Esophagus muscularis mucosa (tissue), 4 donors: ENCODE results near the gene SMIM38. TPM values are rescaled to one million over a fixed set of nuclear protein-coding genes. Genes with fewer than 3 reads are reported as not detected.

Source experiments
- DNase-seq: peaks from one replicate; pipeline ENCODE4 v3.0.0-alpha.2; 2017; ENCODE audit errors: extremely low spot score
- H3K27ac ChIP-seq, 4 donors: fragments of 200-600 bp; sonication (generic); replicated peaks in 1 of 4; 1 replicate in 3 of 4; 2 replicates in 1 of 4; pipeline ENCODE4 v1.5.1; 2016 to 2019; ENCODE audit warnings: mild to moderate bottlenecking in 1 of 4
- H3K27me3 ChIP-seq, 4 donors: fragments of 200-600 bp; sonication (generic); one replicate each; pipeline versions ENCODE4 v1.5.1 to v1.6.0; 2016 to 2019
- H3K36me3 ChIP-seq, 4 donors: fragments of 200-600 bp; sonication (generic); one replicate each; pipeline ENCODE4 v1.5.1; 2016 to 2019
- H3K4me1 ChIP-seq, 4 donors: fragments of 200-600 bp; sonication (generic); one replicate each; pipeline ENCODE4 v1.5.1; 2016 to 2019
- H3K4me3 ChIP-seq, 4 donors: fragments of 200-600 bp; sonication (generic); 1 replicate in 2 of 4; 2 replicates in 2 of 4; pipeline ENCODE4 v1.5.1; 2016 to 2019; ENCODE audit warnings: mild to moderate bottlenecking in 4 of 4, moderate library complexity in 1 of 4
- H3K9me3 ChIP-seq, 4 donors: fragments of 200-600 bp; sonication (generic); 1 replicate in 3 of 4; 2 replicates in 1 of 4; pipeline ENCODE4 v1.5.1; 2016 to 2019
- EP300 ChIP-seq: sonication (generic); formaldehyde crosslinking; IDR thresholded peaks from one replicate; pipeline ENCODE4 v1.6.1; 2017; ENCODE audit warnings: antibody characterized with exemption
- POLR2A ChIP-seq: fragments of 450-650 bp; IDR thresholded peaks from one replicate; pipeline ENCODE4 v1.6.1; 2017; ENCODE audit warnings: antibody characterized with exemption, moderate library complexity, mild to moderate bottlenecking, low read depth
- POLR2AphosphoS5 ChIP-seq, 2 donors: sonication (generic); formaldehyde crosslinking; IDR thresholded peaks; one replicate each; pipeline ENCODE4 v1.6.1; 2017; ENCODE audit warnings: antibody characterized with exemption in 2 of 2
- WGBS: methylation state at CpG from one replicate; pipeline ENCODE4 v1.1.5; 2018; 5-methylcytosine and 5-hydroxymethylcytosine counted together
- intact Hi-C: fragments of 100-400 bp; cut with DNase I; formaldehyde crosslinking; loops from one replicate; pipeline ENCODE4 v1.15.1; 2023
- total RNA-seq, 4 donors: library from RNA; depleted of rRNA; stranded (reverse); fragments of >200 nt; gene quantifications; one replicate each; pipeline versions ENCODE4 v1.1.0 to v1.2.1, GENCODE V29; 2016
- TF ChIP-seq, protein P1 (sequence below), 3 experiments: fragments of 200-600 bp in 2 of 3; fragments of 450-650 bp in 1 of 3; sonication (generic) in 2 of 3; IDR thresholded peaks; one replicate each; pipeline ENCODE4 v1.5.1; 2017 to 2019; ENCODE audit warnings: antibody characterized with exemption in 3 of 3, mild to moderate bottlenecking in 2 of 3, moderate library complexity in 1 of 3

SMIM38 gene
- total RNA-seq, 4 donors from 2014 or later = 0.50 to 4.2 (median 2.6) TPM

DNA sequence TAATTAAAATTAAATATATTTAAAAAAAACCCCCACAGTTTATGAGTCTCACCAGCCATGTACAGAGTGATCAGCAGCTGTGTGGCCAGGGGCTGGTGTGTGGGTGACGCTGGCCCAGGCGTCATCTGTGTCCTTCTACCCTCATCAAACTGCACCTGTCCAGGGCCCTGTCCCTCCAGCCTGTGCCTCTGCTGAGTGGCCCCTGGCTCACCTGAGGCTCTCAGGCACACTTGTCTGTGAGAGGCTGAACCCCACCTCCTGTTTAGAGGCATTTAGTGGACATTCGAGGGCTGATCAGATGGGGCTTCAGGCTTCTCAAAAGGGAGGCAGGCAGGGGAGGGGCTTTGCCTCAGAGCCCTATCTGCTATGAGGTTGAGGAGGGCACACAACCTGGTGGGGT lies 29.9 kb upstream of the SMIM38 start:
- Histone ChIP-seq H3K36me3 (no peaks in the 10 kb centered on the region), H3K27me3 (no peaks in the 10 kb centered on the region), H3K27ac (no peak overlapping the region), H3K4me1 (peaks cover 35 to 43% (median 39%) of the 10 kb centered on the region in 4 donors), H3K4me3 (no peak overlapping the region), H3K9me3 (peaks cover 0 to 4% (median 0%) of the 10 kb centered on the region in 4 donors)
- TF ChIP-seq POLR2A = no peak
- TF ChIP-seq, protein P1, sequence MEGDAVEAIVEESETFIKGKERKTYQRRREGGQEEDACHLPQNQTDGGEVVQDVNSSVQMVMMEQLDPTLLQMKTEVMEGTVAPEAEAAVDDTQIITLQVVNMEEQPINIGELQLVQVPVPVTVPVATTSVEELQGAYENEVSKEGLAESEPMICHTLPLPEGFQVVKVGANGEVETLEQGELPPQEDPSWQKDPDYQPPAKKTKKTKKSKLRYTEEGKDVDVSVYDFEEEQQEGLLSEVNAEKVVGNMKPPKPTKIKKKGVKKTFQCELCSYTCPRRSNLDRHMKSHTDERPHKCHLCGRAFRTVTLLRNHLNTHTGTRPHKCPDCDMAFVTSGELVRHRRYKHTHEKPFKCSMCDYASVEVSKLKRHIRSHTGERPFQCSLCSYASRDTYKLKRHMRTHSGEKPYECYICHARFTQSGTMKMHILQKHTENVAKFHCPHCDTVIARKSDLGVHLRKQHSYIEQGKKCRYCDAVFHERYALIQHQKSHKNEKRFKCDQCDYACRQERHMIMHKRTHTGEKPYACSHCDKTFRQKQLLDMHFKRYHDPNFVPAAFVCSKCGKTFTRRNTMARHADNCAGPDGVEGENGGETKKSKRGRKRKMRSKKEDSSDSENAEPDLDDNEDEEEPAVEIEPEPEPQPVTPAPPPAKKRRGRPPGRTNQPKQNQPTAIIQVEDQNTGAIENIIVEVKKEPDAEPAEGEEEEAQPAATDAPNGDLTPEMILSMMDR (IDR thresholded peaks at IDR 0.05) = no peak
- no peak for TF ChIP-seq POLR2AphosphoS5 (IDR thresholded peaks at IDR 0.05)
- no peak for TF ChIP-seq EP300
- WGBS = 96% methylated on average over 2 of the region's 3 CpGs
- intact Hi-C loops = loop anchor here (10.0 kb wide), 1 partner anchor 319 kb away; no protein-coding TSS in a partner anchor
- no peak for DNase-seq

DNA sequence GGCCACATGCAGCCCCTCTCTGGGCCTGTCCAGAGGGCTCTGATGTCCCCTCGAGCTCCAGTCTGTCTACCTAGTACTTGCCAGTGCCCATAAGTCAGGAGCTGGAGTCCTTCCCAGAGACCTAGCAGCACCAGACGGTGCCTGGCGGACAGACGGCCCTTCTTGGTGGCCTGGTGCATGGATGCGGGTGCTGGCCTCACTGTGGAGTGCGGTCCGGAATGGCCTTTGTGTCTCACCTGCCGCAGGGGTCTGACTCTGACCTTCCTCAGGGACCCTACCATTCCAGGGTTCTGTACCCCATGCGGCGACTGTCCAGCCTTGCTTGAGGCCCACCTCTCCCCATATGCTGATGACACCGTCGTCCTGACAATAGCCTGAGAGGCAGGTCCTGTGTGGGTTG lies 29.4 kb upstream of the SMIM38 start:
- Histone ChIP-seq H3K36me3 (no peaks in the 10 kb centered on the region), H3K27ac (no peak overlapping the region), H3K4me3 (no peak overlapping the region), H3K27me3 (no peaks in the 10 kb centered on the region), H3K4me1 (peaks cover 39 to 46% (median 41%) of the 10 kb centered on the region in 4 donors), H3K9me3 (peaks cover 0 to 4% (median 0%) of the 10 kb centered on the region in 4 donors)
- DNase-seq = no peak
- no peak for TF ChIP-seq POLR2AphosphoS5 (IDR thresholded peaks at IDR 0.05)
- TF ChIP-seq, protein P1 (IDR thresholded peaks at IDR 0.05) = no peak
- no peak for TF ChIP-seq EP300
- no peak for TF ChIP-seq POLR2A
- intact Hi-C loops = loop anchor here (10.0 kb wide), 1 partner anchor 319 kb away; no protein-coding TSS in a partner anchor
- WGBS = 94% methylated on average over 5 of the region's 12 CpGs

DNA sequence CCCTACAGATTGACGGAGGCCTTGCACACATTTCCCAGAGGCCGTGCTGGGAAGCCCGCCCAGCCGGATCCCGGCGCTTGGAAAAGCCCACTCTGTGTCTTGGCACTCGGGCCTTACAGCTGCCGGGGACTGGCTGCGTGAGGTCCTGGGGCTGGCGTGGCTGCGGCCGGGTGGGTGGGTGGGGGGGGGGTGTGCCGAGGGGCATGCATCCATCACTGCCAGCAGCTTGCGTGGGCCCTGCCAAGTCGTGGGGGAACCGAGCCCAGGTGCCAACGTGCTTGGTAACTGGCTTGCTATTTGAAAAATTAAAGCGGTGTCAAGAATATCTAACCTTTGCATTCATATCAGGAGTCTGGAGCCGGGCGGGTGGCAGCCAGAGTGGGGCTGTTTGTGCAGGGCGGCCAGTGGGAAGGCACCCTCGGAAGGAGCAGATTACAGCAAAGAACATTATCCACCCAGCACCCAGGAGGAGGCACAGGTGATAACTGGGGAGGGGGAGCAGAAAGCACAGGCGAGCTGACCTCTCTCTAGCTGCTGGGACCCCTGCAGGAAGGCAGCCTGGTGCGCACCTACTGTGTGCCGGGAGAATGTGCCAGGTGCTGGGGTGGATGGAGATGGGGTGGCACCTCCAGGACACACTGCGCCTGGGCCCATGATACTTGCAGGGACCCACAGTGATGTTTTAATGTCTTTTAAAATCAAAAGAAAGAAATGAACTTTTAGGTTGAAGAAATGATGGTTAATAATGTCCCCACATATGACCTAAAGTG lies 28.5 kb upstream of the SMIM38 start:
- peaks cover 0 to 4% (median 0%) of the 10 kb centered on the region in 4 donors for H3K9me3 ChIP-seq
- H3K27me3 ChIP-seq = no peaks in the 10 kb centered on the region
- H3K36me3 ChIP-seq = no peaks in the 10 kb centered on the region
- no peak overlapping the region for H3K27ac ChIP-seq
- no peak for TF ChIP-seq POLR2A
- TF ChIP-seq, protein P1 (IDR thresholded peaks at IDR 0.05) = no peak
- TF ChIP-seq EP300 = no peak
- H3K4me1 ChIP-seq = peaks cover 41 to 49% (median 45%) of the 10 kb centered on the region in 4 donors
- no peak overlapping the region for H3K4me3 ChIP-seq
- DNase-seq = no peak
- intact Hi-C loops = loop anchor here (10.0 kb wide), 1 partner anchor 318 kb away; no protein-coding TSS in a partner anchor
- 48% methylated on average over 15 of the region's 26 CpGs for WGBS

DNA sequence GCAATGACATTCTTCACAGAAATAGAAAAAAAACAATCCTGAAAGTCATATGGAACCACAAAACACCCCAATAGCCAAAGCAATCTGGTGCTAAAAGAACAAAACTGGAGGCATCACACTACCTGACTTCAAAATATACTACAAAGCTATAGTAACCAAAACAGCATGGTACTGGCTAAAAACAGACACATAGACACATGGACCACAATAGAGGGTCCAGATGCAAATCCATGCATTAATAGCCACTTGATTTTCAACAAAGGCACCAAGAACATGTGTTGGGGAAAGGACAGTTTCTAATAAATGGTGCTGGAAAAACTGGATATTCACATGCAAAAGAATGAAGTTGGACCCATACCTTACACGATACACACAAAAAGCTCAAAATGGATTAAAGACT lies 27.9 kb upstream of the SMIM38 start:
- TF ChIP-seq EP300 (no peak), POLR2AphosphoS5 (IDR thresholded peaks at IDR 0.05) (no peak), POLR2A (no peak)
- TF ChIP-seq, protein P1 (IDR thresholded peaks at IDR 0.05) = no peak
- 96% methylated on average over 1 of the region's 1 CpG for WGBS
- Histone ChIP-seq H3K9me3 (peaks cover 0 to 4% (median 0%) of the 10 kb centered on the region in 4 donors), H3K27me3 (no peaks in the 10 kb centered on the region), H3K4me1 (peaks cover 35 to 43% (median 39%) of the 10 kb centered on the region in 4 donors), H3K4me3 (no peak overlapping the region), H3K36me3 (no peaks in the 10 kb centered on the region), H3K27ac (no peak overlapping the region)
- no peak for DNase-seq
- intact Hi-C loops = loop anchor here (10.0 kb wide), 1 partner anchor 317 kb away; no protein-coding TSS in a partner anchor
